Measurements from ENCODE around the gene TBC1D9.

The TBC1D9 gene

DNA sequence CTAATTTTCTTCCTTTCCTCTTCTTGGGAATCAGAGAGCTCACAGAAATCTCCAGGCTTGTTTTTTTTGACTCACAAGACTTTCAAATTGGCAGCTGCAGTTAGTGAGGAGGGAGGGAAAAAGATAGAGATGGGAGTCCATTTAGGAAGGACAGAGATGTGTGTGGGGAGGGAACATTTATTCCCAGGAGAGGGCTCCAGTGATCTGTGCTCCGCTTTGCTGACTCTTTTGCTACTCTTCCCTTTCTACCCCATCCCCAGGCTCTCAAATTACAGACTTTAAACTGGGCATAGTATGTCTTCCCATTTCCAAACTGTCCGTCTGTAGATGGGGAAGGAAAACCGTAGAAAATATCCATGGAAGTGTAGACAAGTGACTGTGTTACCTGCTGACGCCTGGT, 148.3 kb downstream of the TBC1D9 start:
- TF ChIP-seq, protein P1, sequence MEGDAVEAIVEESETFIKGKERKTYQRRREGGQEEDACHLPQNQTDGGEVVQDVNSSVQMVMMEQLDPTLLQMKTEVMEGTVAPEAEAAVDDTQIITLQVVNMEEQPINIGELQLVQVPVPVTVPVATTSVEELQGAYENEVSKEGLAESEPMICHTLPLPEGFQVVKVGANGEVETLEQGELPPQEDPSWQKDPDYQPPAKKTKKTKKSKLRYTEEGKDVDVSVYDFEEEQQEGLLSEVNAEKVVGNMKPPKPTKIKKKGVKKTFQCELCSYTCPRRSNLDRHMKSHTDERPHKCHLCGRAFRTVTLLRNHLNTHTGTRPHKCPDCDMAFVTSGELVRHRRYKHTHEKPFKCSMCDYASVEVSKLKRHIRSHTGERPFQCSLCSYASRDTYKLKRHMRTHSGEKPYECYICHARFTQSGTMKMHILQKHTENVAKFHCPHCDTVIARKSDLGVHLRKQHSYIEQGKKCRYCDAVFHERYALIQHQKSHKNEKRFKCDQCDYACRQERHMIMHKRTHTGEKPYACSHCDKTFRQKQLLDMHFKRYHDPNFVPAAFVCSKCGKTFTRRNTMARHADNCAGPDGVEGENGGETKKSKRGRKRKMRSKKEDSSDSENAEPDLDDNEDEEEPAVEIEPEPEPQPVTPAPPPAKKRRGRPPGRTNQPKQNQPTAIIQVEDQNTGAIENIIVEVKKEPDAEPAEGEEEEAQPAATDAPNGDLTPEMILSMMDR (IDR thresholded peaks at IDR 0.05; ENCODE audit: low read depth, low read length), result no peak
- Histone ChIP-seq H3K36me3 (no peaks in the 10 kb centered on the region), H3K27me3 (ENCODE audit: insufficient read depth, low read depth, severe bottlenecking) (no peaks in the 10 kb centered on the region), H3K9me3 (ENCODE audit: severe bottlenecking) (no peaks in the 10 kb centered on the region), H3K27ac (no peak overlapping the region), H3K4me3 (ENCODE audit: low read depth, low read length) (no peak overlapping the region)
- no peak for DNase-seq

DNA sequence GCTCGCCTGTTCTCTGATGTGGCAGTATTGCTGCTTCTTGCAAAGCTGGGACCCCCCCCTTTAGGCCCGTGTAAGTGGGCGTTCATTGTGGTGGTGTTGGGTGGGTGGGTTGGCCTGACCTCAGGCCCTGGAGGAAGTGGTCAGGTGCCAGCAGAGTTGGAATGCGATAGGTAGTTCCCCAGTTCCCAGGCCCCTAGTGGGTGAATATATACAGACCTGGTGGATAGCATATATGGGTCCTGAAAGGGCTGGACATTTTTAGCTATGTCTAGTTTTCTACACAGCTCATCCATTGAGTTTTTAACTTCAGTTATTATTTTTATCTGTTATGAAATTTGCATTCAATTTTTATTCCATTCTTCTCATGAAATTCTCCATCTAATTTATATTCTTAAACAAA, 151.6 kb downstream of the TBC1D9 start:
- no peak for DNase-seq
- no peaks in the 10 kb centered on the region for H3K9me3 ChIP-seq (ENCODE audit: severe bottlenecking)
- no peaks in the 10 kb centered on the region for H3K36me3 ChIP-seq
- no peak overlapping the region for H3K27ac ChIP-seq
- TF ChIP-seq, protein P1 (IDR thresholded peaks at IDR 0.05; ENCODE audit: low read depth, low read length), result no peak
- H3K27me3 ChIP-seq (ENCODE audit: insufficient read depth, low read depth, severe bottlenecking), result no peaks in the 10 kb centered on the region
- H3K4me3 ChIP-seq (ENCODE audit: low read depth, low read length), result no peak overlapping the region

DNA sequence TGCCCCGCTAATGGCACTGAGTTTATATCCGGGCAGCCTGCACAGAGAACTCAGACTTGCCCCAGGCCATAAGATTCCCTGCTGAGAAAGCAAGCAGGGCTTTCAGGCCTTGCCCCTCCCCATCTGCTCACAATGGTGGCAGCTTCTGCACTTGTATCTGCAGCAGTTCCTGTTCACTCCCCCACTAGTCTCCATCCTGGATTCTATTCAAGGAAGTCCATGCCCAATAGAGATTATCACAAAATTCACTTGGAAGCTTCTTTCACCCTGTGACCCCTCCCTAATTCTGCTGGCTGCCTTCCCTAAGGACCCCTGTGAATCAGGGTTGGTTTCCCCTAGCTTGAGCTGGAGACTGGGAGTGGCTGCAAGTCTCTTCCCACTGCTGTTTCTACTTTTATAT, 152.9 kb downstream of the TBC1D9 start:
- TF ChIP-seq, protein P1 (IDR thresholded peaks at IDR 0.05; ENCODE audit: low read depth, low read length), result no peak
- H3K4me3 ChIP-seq (ENCODE audit: low read depth, low read length), result no peak overlapping the region
- no peaks in the 10 kb centered on the region for H3K27me3 ChIP-seq (ENCODE audit: insufficient read depth, low read depth, severe bottlenecking)
- H3K9me3 ChIP-seq (ENCODE audit: severe bottlenecking), result no peaks in the 10 kb centered on the region
- H3K27ac ChIP-seq, result no peak overlapping the region
- H3K36me3 ChIP-seq, result no peaks in the 10 kb centered on the region
- DNase-seq, result no peak

- Histone ChIP-seq H3K4me3 (ENCODE audit: low read depth, low read length) (no peak overlapping the region), H3K27ac (no peak overlapping the region), H3K27me3 (ENCODE audit: insufficient read depth, low read depth, severe bottlenecking) (no peaks in the 10 kb centered on the region), H3K9me3 (ENCODE audit: severe bottlenecking) (no peaks in the 10 kb centered on the region), H3K36me3 (no peaks in the 10 kb centered on the region)
- DNase-seq, result no peak
- TF ChIP-seq, protein P1 (IDR thresholded peaks at IDR 0.05; ENCODE audit: low read depth, low read length), result no peak
Measured at GRCh38 chr4:140602714-140603113, 153.5 kb downstream of the TBC1D9 start.

DNA sequence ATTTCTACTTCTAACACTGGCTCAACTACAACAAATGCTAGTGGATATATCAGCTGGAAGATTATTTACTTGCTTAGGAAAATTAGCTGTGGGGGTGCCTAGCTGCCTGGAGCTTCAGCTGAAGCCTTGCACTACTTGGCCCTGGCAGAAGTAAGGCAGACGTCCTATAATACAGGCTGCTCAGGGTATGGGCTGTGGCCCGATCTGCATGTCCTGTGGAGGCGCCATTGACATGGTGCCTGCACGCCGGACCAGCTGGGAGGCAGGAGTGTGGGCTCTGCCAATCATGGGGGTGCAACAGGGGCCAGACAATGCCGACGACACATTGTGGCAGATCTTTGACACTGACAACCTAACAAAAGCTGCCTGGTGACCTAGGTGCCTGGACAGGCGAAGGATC, 155.8 kb downstream of the TBC1D9 start:
- H3K27me3 ChIP-seq (ENCODE audit: insufficient read depth, low read depth, severe bottlenecking), result no peaks in the 10 kb centered on the region
- H3K9me3 ChIP-seq (ENCODE audit: severe bottlenecking), result no peaks in the 10 kb centered on the region
- DNase-seq, result no peak
- TF ChIP-seq, protein P1 (IDR thresholded peaks at IDR 0.05; ENCODE audit: low read depth, low read length), result no peak
- no peaks in the 10 kb centered on the region for H3K36me3 ChIP-seq
- H3K4me3 ChIP-seq (ENCODE audit: low read depth, low read length), result no peak overlapping the region
- no peak overlapping the region for H3K27ac ChIP-seq

GRCh38 chr4:140595065-140595464, 161.1 kb downstream of the TBC1D9 start:
- H3K27me3 ChIP-seq (ENCODE audit: insufficient read depth, low read depth, severe bottlenecking), result no peaks in the 10 kb centered on the region
- peak; percentile 29 for DNase-seq

More at GRCh38 chr4:140595065-140595464, 161.1 kb downstream of the TBC1D9 start:
- Histone ChIP-seq H3K27ac (no peak overlapping the region), H3K4me3 (ENCODE audit: low read depth, low read length) (no peak overlapping the region), H3K36me3 (no peaks in the 10 kb centered on the region), H3K9me3 (ENCODE audit: severe bottlenecking) (peaks cover 5% of the 10 kb centered on the region)
- TF ChIP-seq, protein P1 (IDR thresholded peaks at IDR 0.05; ENCODE audit: low read depth, low read length), result peak; percentile 79

Measured in WERI-Rb-1 (cell line).